NCI-H2081 (cell line): ENCODE results near the gene NUAK2.
"Not testable (repeated sequence)": the region's sequence is repeated elsewhere in the genome, so short reads cannot be mapped to it uniquely, and the experiment has no call there.

Experiments
- DNase-seq, 2 experiments: peaks; one replicate each; lab custom pipeline; 2025; lab: John Stamatoyannopoulos, UW

NUAK2 gene

DNA sequence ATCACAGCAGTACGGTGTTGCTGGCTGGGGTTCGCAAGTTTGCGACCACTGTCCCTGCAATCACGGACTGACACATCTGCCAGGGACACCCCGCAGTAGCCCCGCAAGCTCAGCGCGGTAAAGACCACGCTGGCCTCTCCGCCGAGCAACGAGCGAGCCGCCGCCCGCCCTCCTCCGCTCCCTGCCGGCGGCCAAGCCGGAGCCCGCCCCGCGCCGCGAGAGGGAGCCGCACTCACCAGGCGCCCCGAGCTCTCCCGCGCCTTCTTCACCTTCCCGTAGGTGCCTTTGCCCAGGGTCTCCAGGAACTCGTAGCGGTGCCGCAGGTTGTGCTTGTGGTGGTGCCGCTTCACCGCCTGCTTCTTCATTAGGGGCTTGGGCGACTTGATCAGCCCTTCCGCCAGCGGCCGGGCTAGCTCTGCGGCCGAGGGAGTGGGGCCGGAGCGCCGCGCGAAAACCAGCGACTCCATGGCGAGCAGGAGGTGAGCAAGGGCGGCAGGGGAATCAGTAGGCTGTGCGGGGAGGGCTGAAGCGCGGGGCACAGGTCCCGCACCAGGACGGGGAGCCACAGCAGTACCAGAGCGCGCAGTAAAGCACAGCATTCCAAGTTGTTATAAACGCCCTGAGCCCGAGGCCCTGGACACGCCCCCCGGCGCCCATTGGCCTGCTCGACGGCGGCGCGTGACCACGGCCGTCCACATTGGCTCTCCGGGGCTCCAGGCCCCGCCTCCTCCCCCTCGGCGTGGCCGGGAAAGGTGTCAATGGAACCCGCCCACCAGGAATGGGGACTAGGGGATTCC lies at the start of gene NUAK2:
Gene NUAK2 (minus strand): TSS at position 584 of the 797 bp plus-strand sequence. CDS start 117 bp downstream, at position 467.
- DNase-seq = peak; percentile 91 to 93

DNA sequence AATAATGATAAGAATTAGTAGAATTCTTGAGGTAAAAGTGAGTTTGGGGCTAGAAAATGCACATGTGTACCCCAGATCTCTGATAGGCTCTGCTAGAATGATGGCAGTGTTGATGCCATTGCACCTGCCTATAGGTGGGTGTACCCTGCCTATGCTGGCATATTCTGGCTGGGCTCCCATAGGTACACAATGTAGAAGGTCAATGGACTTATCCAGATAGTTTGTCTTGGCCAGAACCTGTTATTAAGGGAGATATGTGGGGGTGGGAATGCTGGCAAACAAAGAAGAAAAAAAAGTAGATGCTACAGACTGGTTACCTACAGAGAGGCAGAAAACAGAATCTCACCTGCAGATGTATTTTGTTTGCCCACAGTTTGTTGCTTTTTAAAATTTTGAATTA lies 49.2 kb upstream of the NUAK2 start:
- DNase-seq = peak; percentile 86 to 92

DNA sequence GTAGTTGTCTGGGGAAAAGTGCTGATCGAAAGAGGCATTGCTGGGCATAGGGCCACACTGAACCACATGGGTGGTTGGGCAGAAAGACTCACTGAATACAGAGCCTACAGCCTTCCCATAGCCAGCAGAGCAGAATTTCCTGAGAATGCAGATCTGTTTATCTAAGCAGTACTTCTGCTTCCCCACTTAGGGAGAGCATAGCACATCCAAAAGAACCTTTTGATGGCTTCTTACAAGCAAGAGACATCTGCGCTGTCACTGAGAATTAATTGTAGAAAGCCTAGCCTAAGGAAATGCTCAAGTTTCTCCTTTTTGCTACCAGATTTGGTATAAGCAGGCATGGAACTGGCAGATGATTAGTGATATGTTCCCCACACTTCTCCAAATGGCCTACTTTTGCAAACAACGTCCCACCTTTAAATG lies 48.2 kb upstream of the NUAK2 start:
- DNase-seq = no peak

DNA sequence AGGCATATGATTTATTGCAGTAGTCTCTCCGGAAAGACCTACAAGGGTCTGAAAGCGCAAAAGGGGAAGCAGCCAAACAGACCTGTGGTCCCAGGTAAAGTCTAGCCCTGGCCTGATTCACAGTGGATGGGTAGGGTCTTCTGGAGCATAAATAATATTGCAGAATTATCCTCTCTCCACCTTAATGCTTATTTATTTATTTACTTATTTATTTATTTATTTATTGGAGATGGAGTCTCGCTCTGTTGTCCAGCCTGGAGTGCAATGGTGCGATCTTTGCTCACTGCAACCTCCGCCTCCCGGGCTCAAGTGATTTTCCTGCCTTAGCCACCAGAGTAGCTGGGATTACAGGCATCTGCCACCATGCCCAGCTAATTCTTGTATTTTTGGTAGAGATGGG lies 46.9 kb upstream of the NUAK2 start:
- DNase-seq = no peak

DNA sequence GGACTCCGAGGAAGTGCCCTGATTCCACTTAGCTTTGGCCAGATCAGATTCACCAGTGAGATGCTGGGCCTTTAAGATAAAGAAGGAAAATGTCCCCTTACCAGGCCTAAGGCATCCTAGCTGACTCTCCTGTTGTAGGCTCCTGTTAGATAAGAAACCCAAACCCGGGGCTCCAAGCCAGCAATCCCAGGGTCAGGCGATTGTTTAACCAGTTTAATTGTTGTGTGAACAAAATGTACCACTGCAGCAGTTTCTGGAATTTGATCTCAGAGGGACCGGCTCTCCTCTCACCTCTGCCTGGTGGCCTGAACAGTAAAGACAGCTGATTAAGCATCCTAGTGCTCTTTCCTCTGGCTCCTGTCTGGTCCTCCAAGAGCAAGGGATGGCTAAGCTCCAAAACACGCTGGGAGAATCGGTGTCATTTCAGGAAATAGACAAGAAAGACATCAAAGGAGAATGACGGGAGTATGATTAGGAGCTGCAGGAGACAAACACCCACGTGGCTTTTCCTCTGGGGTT lies 44.5 kb upstream of the NUAK2 start:
- peak; percentile 76 to 89 for DNase-seq

DNA sequence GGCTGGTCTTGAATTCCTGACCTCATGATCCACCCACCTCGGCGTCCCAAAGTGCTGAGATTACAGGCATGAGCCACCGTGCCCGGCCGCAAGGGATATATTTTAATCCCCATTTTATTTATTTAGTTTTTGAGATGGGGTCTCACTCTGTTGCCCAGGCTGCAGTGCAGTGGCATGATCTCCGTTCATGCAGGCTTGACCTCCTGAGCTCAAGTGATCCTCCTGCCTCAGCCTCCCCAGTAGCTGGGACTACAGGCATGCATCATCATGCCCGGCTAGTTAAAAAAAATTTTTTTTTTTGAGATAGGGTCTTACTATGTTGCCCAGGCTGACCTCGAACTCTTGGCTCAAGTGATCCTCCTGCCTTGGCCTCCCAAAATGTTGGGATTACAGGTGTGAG lies 43.5 kb upstream of the NUAK2 start:
- not testable (repeated sequence) for DNase-seq

DNA sequence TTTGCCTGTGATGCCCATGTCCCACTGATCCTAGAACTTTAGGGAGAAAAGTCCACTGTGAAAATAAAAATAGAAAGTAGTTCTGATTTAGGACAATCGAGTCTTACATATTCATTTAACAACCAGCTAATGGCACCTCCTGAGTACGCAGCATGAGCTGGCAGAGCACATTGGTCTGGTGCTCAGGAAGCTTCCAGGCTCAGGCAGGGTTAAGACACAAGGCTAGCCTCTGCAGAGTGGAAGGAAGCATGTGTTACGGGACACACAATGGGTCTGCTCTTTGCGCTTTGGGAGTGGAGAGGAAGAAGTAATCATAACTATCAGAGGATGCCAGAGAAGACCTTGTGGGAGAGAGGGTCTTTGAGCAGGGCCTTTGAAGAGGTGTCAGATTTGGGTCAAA lies 39.3 kb upstream of the NUAK2 start:
- DNase-seq = no peak

DNA sequence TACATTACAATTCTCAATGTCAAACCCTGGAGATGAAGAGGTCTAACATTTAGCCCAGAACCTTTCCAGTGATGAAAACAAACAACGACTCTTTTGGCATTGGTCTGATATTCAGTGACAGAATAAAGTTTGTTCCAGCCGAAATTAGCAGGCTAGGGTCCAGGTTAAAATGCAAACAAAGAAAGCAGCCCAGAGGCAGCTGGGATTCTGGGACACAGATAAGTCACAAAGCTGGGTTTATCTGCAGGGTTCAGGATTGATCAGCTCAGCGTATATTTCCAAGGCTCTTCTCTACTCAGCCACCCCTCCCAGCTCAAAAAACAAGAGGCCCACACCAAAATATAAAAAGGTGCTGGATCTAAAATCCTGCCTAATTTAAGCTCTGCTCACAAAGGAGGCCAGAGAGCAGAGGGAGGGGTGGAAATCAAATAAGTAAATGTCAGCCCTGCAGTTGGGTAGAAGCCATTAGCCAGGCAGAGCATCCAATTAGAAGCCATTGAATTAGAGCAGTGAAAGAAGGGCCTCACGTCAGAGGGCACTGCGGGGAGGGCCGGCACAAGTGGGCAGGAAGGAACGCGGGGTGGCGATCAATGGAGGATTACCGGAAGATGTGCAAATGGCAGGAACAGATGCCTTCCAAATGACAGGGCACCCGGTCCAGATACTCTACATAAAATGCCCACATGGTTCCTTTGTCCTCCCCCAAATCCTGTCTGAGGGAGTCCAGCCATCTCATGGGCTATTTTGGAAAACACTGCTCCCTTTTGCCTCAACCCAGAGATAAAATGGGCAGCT lies 38.4 kb upstream of the NUAK2 start:
- peak; percentile 69 to 77 for DNase-seq

DNA sequence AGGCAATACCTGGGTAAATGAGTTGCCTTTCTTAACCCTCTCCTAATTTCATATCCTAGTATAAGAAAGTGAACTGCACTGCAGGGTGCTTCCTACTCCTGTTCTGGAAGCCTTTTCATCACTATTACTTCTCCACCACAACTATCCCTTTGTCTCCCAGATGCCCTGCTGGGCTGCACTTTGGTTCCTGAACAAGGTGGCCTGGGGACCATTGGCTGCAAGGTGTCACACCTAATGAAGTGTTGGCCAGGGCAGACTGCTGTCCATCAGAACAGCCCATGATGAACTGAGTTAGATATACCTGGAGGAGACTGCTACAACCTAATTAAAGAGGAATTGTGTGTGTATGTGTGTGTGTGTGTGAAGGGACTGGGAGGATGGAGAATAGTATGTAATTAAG lies 37.0 kb upstream of the NUAK2 start:
- no peak for DNase-seq

DNA sequence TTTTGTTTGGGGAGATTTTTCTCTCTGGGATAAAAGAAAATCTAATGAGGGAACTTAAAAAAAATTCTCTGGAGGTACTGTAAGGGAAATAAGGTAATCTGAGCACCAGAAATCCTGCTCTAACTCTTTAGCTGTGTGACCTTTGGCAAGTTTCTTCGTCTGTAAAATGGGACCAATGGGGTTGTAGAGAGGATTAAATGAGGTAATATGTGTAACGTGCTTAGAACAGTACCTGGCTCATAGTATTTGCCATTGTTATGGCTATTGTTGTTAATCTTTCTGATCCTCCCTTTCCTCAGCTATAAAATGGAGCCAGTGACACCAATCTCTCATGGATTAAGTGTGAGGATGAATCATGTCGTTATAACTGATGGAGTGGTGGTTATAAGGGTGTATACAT lies 36.0 kb upstream of the NUAK2 start:
- no peak for DNase-seq

DNA sequence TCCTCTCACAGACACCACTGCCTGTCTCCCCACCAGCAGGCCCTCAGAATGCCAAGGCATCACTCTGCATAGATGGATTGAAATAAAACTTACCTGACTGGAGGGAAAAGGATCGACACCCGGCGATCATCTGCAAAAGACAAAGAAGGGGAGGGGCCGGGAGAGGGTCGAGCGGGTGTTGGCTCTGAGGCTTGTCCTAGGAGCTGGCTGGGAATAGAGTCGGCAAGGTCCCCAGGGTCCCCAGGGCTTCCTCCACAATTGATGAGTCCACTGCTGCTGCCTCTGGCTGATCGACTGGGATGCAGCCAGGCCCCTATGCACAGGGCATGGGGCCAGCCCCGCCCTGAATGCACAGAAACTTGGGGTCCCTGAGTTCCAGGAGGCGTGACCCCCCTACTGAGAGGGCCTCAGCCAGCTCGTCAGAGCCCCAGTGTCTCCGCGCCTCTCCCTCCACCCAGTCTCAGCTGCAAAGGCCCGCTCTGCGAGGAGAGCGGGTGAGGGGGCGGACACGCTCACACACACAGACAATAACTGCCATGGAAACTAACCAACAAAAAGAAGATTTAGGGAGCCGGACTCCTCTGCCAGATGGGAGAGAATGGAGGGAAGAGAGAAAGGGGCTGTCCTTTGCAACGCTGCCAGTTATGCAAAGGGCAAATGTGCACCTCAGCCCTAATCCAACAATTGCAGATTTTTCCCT lies 35.0 kb upstream of the NUAK2 start, which contains the start of gene KLHDC8A:
Gene KLHDC8A (minus strand): TSS at position 483 of the 700 bp plus-strand sequence. CDS start 13,318 bp downstream, outside the sequence.
- DNase-seq = peak; percentile 56 to 57

DNA sequence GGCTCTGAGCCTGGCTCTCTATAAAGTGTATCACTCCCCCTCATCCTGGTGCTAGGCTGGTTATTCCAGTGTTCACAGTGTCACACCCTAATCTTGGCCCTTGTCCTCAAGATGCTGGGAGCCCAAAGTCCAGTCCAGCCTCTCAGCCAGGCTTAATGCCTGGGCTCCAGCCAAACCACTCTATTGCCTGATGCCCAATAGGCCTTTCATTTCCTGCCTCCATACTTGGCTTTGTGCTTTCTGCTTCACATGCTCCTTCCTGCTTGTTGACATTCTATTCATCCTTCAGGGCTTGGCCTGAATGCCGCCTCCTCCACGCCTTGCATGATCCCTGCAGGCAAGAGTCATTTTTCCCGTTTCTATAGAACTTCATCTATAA lies 33.5 kb upstream of the NUAK2 start:
- peak; percentile 20 to 39 for DNase-seq

DNA sequence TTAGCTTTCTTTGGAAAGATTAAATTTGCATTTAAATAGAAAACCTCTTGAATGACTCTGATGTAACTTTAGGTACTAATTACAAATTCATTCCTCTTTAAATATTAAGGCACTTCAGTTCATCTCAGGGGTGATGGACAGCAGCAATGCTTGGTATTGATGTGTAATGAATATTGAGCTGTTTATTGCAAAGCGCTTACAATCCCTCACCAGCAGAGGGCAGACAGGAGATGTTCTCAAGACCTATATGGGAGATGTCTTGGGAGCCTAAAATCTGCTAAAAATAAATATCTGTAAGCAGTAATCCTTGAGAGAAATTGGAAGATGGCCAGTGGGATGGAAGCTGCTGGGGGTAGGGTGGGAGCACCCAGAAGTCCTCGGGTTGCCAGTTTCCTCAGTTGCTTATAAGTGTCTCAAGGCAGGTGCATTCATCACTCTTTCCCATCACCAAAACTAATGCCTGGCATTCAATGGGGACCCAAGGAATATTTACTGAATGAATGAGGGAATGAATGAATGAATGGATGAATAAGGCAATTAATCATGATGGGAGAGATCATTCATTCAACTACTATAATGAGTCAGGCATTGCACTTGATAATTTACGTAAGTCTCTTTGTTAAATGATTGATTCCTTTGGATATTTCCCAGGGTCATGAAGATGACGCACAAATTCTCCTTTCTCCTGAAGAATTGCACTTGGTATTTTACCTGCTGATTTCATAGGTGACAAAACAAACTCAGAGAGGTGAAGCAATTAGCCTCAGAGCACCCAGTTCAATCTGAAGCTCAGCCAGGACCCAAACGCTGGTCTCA lies 32.9 kb upstream of the NUAK2 start:
- peak; percentile 68 to 73 for DNase-seq

DNA sequence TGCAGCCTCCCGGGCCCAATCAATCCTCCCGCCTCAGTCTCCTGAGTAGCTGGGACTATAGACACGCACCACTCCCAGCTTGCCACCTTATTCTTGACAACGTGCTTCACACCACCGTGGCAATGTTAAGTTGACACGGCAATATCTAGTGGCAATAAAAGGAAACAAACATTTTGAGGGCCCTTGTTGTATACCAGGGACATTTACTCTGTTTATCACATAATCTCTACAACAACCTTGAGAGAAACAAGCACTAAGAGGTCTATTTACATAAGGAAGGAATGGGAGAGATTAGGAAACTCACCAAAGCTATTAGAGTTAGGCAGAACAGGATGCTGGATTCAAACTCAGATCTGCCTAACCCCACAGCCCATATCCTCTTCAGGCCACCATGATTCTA lies 32.1 kb upstream of the NUAK2 start:
- DNase-seq = no peak

DNA sequence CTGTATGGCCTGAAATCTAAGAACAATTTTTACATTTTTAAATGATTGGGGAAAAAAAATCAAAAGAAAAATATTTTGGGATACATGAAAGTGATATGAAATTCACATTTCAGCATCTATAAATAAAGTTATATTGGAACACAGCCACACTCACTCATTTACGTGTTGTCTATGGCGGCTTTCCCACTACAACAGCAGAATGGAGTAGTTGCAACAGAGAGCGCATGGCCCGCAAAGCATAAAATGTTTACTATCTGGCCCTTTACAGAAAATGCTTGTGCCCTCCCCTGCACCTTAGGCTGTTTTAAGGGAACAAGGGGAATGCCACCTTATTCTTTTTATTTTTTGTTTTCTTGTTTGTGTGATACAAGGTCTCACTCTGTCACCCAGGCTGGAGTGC lies 31.6 kb upstream of the NUAK2 start:
- DNase-seq = no peak

DNA sequence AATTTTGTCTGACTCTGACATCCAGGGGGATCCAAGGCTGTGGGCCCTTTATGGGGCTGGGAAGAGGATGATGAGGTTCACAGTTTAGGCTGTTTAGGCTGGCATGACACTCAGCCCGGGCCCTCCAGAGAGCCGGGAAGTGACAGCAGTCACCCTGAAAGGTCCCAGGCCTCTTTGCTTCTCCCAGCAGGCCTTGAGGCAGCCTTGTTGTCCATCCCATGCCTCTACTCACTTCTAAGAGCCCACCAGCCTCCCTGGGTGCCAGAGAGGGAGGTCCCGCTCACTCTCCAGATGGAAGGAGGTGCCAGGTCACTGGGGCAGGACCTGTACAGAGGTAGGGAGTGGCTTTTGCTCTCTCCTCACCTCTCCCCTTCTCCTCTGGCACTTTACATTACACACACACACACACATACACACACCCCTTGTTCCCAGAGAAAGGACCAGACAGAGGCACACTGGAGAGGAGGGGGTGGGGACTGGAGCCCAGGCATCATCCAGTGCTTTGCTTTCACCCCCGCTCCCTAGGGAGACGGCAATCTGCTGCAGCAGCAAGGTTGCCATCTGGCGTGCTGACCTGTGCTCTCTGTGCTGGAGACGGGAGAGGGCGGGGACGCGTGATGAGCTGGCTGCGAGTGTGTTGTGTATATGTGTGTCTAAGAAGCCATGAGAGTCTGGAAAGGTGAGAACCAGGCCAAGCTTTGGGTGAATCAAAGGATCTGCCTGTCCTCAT lies 30.6 kb upstream of the NUAK2 start:
- peak; percentile 73 for DNase-seq

DNA sequence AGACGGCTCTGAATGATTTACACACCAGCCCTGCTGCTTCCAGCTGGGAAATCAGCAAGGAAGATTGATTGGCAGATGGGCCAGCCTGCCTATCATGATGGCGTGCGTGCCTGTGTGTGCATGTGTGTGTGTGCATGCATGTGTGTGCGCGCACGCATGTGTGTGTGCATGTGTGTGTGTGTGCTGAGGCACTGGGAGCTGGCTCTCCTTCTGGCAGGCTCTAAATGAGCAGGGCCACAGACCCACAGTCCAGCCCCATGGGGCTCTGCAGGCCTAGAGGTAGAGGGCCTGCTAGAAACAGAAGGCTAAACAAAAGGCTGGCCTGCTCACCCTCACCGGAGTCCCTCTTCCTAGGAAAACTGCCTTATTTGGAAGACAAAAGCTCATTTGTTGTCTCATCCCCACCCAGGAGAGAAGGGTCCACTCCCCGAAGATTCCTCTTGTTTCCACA lies 29.2 kb upstream of the NUAK2 start:
- DNase-seq = no peak

DNA sequence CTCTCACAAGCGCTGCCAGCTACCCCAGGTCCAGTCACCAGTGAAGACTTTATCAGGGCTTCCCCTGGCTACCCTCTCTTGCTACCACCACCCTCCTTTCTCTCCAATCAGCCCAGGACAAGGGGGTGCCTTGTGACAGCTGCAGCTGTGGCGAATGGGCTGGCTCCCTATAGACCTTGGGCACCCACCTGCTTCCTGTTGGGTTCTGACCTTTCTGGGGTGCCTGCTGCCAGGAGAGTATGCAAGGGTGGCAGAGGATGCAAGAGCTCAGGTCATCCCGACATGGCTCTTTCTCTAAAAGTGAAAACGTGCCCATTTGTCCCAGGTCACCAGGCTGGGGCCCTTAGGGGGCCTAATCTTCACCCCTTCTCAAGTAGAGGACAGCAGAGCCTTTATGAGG lies 28.6 kb upstream of the NUAK2 start:
- DNase-seq = no peak

DNA sequence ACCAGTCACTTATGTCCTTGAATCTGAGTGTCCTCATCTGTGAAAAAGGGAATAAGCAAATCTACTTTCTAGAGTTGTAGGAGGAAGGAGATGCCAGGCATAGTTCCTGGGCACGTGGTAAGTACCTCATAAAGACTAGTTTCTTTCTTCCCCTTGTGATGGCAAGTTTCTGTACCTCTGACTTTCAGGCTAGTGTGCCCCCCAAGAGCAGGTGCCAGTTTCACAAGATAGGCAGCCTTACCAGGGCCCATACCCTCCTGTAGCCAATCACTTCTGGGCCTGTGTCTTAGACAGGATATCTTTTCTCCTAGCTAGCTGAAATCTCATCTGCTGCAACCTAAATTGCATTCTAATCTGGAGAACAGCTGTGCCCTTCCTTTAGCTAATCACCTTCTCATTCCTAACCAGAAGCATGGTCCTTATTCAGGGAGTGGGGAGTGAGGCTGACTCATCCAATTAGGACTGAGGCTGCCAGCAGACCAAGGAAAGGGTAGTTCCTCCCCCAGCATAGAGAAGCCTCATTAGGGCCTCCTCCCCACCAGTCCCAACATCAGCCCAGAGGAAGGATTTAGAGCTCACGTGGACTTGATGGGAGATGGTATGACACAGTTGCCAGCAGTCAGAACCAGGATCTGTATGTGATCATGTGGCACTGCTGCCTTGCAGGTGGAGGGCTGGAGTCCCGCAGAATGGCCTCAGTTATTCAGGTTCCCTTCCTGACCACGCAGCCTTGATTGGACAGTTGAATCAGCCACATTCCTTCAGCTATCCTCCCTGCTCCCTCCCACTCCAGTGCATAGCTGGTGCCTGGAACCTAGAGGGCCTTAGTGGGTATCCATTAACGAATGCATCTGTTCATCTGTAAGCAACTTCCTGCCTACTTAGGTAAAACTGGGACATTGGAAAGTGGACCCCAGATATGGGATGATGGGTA lies 27.3 kb upstream of the NUAK2 start:
- no peak for DNase-seq
